HCEC 1CT (cell line): ENCODE data around the gene LRRC40.
A peak's percentile ranks its signal among the peaks of the same experiment; 100 is the strongest.
"Not testable (repeated sequence)": the region's sequence is repeated elsewhere in the genome, so short reads cannot be mapped to it uniquely, and the experiment has no call there.

Experiments used
- DNase-seq: peaks from one replicate; pipeline ENCODE4 v3.0.0-alpha.2; 2017

LRRC40 gene

GRCh38 chr1:70205434-70206118 is at the start of gene LRRC40:
LRRC40 (minus strand) TSS chr1:70205579; CDS start chr1:70205540, 39 bp downstream.
- peak; percentile 93 for DNase-seq

DNA sequence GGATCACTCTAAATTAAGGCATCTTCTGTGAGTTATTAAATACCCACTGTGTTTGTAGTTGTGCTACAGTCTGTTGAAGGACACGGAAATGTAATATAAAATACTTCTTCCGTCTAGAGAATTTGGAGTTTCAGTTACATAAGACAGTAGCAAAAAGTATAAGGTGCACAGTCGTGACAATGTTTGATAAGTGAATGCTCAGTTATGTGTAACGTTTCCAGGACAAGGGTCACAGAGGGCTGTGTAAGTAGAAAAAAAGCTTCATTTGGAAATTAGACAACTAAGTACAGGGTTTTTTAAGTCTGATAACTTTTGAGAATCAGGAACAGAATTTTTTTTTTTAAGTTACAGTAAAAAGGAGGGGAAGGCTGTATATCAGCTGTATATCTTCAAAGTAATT is 43.4 kb upstream of the LRRC40 start:
- no peak for DNase-seq

- no peak for DNase-seq
Observed at GRCh38 chr1:70247768-70248167, 42.4 kb upstream of the LRRC40 start.

DNA sequence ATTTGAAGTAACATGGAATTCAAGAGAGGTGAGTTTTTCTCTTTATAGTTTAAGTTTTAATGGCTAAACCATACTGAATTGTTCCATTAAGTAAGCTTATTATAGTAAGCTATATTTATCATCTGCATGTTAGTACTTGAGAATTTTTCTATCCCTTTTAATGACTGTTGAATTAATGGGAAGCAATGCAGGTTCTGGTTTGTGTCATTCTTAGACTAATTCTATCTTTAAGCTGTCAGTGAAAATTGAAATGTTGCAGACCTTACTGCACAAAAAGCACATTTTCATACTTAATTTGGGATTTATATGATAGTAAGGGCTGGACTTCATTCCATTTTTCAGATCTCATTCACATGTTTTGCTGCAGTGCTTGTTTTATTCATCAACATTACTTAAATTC is 41.7 kb upstream of the LRRC40 start:
- DNase-seq: no peak

DNA sequence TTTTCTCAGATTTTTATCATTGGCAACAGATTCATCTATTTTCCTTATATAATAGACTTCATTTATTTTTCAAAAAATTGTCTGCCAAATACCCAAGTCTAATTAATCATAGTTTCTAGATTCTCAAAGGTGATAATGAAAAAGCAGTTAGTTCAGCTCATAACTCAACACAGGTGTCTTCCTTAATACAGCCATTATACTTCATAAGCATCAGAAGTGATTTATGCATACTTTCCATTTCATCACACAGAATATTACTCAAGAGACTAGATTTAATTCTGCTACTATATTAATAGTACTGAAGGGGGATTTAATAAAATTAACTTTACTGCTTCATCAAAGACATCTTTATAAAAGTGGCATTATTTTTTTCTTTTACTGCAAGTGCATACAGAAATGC is 34.6 kb upstream of the LRRC40 start:
- DNase-seq: no peak

GRCh38 chr1:70234733-70235132 is 29.4 kb upstream of the LRRC40 start:
- no peak for DNase-seq

DNA sequence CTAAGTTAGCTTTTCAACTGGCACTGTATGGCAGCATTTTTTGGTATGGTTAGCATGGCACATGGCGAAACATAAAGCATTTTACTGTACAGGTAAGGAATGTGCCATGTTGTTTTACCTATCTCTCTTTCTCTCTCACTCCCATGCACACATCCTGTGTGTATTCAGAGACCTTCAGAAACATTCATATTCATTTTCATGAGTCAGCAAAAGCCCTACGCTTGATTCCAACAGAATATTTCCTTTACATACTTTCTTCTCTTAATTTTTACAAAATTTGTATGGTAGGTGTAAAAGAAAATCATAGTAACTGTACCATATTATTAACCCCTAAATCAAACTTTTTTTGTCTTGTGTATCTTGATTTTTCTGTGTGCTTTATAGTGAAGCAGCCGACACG is 26.1 kb upstream of the LRRC40 start:
- DNase-seq: no peak

GRCh38 chr1:70228670-70229069 is 23.3 kb upstream of the LRRC40 start:
- no peak for DNase-seq

DNA sequence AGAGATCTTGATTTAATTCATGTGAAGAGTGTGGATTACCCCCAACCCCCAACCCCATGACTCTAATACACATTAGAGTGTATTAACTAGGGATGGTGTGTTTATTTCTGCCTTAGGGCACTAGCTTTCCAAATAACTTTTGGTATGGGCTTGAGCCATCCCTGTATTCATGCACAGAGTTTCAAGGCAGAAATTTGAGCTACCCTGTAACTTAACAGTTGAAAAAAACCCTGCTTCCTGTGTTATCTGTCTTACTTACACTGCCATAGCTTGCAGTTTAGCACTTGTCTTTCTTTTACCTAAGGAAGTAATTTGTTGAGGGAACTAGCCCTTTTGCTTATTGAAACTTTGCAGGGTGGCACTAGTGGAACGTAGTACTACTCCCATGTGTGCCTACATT is 22.1 kb upstream of the LRRC40 start:
- no peak for DNase-seq

GRCh38 chr1:70224954-70225353 is 19.6 kb upstream of the LRRC40 start:
- no peak for DNase-seq

DNA sequence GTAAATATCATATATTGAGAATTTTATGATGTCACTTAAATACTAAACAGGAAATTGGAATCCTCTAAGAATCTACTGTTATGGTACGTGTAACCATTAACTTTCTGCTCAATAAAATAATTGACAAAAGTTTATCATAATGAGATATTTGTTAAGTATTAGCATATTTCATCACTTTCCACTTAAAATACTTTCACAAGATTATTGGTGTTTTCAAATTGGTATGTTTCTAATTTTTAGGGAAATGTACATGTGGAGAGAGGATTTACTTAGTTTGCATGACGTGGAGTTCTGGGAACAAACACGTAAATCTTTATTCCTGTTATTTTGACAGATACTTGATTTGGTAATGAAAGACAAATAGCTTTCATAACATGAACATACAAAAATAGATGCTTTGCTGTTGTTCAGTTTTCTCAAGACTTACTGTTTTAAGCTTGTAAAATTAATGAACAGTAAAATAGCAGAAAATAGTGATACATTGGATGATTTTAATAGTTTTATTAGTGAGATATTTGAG is 17.4 kb upstream of the LRRC40 start:
- no peak for DNase-seq

DNA sequence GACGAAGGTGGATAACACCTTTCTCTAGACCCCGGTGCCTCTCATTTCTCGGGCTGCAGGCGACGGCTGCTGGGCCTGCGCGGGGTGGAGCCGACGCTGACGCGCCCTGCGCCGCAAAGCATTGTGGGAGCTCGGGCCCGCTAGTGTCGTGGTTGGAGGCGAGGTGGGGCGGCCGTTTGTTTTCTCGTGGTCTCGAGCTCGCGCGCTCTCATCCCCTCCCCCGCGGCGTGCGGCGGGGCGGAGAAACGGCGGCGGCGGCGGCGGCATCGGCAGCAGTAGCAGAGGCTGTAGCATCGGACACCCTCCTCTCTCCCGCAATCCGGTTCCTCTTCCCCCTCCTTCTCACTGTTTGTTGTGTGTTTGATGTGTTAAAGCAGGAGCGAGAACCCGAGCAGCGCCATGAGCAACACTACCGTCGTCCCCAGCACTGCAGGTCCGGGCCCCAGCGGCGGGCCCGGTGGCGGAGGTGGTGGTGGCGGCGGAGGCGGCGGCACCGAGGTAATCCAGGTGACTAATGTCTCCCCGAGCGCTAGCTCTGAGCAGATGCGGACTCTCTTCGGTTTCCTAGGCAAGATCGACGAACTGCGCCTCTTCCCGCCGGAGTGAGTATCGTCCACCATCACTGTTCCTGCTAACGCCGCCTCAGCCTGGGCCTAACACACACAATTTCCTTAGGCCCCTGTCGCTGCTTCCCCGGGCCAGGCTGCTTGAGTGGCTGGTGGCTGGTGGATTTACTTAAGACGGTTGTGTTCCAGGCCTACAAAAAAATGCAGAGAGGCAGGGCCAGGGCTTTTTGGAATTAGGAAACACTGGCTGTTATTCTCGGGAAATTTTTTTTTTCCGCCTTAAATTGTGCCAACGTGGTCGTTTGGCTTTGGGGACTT is 16.1 kb upstream of the LRRC40 start, which contains the start of gene SRSF11:
Gene SRSF11, plus strand, starts transcription at position 143 of the 884 bp plus-strand sequence. Its CDS starts 257 bp downstream, at position 400.
- DNase-seq: peak; percentile 93

GRCh38 chr1:70220517-70221237 is 15.3 kb upstream of the LRRC40 start:
- DNase-seq: no peak

DNA sequence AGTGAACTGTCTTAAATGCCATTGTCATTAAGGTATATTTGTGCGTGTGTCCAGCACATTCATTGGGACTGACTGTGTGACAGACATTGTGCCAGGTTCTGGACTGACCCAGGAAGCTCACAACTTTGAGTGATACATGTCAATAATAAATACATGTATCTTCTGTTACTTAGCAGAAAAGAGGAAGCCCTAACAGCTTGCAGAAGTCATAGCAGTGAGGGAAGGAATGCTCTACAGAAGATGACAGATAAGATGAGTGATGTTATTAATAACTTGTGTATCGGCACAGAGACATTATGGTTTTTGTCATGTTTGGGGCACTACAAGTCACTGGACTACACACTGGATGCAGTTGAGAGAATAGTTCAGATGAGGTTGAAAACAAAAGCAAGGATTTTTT is 14.6 kb upstream of the LRRC40 start:
- DNase-seq: no peak

DNA sequence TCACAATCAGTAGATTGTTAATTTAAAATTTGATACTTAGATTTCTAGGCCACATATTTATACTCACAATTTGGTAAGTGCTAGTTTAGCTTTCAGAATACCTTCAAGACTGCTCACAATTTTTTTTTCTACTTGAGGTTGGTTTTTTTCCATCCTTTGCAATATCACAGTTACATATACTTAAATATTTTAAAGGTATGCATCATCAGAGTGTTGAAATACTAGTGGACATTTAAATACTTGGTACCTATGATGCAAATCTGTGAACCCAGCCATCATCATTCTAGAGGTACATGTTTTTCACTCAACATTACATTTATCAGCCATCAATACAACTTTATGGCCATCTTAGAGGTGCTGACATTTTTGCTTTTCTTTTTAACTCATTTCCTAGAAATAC is 6.2 kb upstream of the LRRC40 start:
- DNase-seq: peak; percentile 42

GRCh38 chr1:70210820-70211219 is 5.4 kb upstream of the LRRC40 start:
- DNase-seq: peak; percentile 47

- no peak for DNase-seq
Observed at GRCh38 chr1:70208292-70208691, 2.9 kb upstream of the LRRC40 start.

DNA sequence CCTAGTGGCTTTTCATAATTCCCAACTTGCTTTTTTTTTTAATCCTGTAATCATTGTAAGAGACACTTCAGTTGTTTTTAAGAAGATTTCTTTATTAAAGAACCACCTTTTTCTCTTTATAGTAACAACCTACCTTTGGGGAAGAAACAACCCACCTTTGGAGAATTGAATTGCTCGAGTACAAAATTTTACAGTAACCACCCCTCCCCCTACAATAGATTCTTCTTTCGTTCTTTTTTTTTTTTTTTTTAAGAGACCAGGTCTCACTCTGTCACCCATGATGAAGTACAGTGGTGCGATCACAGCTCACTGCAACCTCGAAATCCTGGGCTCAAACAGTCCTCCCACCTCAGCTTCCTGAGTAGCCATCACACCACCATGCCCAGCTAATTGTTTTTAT is 2.1 kb upstream of the LRRC40 start:
- no peak for DNase-seq

- not testable (repeated sequence) for DNase-seq
Observed at GRCh38 chr1:70206833-70207232, 1.5 kb upstream of the LRRC40 start.

GRCh38 chr1:70205071-70205433 is 327 bp downstream of the LRRC40 start:
- DNase-seq: no peak

DNA sequence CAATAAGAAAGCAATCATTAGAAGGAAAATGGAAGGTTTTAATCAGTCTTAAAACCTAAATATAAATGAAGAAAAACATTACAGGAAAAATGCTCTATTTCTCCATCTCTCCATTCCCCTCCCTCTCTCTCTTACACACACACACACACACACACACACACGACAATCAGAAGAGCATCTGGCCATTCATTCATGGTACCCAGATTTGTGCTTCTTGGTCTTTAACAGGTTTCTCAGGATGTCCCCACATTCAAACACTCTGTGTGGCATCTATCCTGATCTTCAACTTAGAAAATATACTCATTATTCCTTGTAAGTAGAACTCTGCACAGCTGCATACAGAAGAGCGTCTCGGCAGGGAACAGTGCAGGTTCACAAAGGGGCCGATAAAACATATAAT is 779 bp downstream of the LRRC40 start:
- DNase-seq: no peak

GRCh38 chr1:70204139-70204538 is 1.2 kb downstream of the LRRC40 start:
- DNase-seq: no peak

DNA sequence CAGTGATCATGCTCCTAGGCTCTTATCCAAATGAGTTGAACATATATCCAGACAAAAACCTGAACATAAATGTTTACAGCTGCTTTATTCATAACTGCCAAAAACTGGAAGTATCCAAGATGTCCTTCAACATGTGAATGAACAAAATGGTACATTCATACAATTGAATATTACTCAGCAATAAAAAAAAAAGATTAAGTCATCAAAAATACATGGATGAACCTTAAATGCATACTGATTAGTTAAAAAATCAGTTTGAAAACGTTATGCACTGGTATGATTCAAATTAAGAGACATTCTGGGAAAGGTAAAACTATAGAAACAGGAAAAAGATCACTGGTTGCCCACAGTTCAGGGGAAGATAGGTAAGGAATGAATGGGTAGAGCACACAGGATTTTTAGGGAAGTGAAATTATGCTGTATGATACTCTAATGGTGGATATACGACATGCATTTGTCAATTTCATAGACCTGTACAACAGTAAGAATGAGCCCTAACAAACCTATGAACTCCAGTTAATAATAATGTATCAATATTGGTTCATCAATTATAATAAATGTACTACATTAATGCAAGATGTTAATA is 3.1 kb downstream of the LRRC40 start:
- DNase-seq: no peak
